Activated CD4-positive, alpha-beta memory T cell treated with anti-CD3 and anti-CD28 coated beads, Interleukin-2, amount 10 ng/mL, durations not matched to agents 7 days and 5 days (primary cell): ENCODE measurements around the gene RIPOR3. TPM values are rescaled to one million over a fixed set of nuclear protein-coding genes. Genes with fewer than 3 reads are reported as not detected.
A peak's percentile ranks its signal among the peaks of the same experiment; 100 is the strongest.

Experiments used
- CTCF ChIA-PET: fragments of 350-600 bp; sonication (Branson Sonifier 250); formaldehyde crosslinking; loops from one replicate; lab custom pipeline; 2021; ENCODE audit warnings: antibody characterized with exemption, inconsistent platforms; lab: Charles Lee
- POLR2A ChIA-PET: fragments of 350-600 bp; sonication (Branson Sonifier 250); formaldehyde crosslinking; loops from one replicate; lab custom pipeline; 2021; ENCODE audit warnings: antibody characterized with exemption; lab: Charles Lee
- DNase-seq: peaks from one replicate; pipeline ENCODE4 v3.0.0-alpha.2; 2020
- H3K27ac Mint-ChIP-seq: one replicate; pipeline ENCODE4 v1.8.0; 2021; ENCODE audit warnings: mild to moderate bottlenecking, mixed read lengths
- H3K27me3 Mint-ChIP-seq: one replicate; pipeline ENCODE4 v1.8.0; 2021; ENCODE audit warnings: mixed read lengths
- H3K36me3 Mint-ChIP-seq: one replicate; pipeline ENCODE4 v1.8.0; 2021; ENCODE audit warnings: low read depth, mixed read lengths
- H3K4me1 Mint-ChIP-seq: one replicate; pipeline ENCODE4 v1.8.0; 2021; ENCODE audit warnings: mixed read lengths
- H3K4me3 Mint-ChIP-seq: one replicate; pipeline ENCODE4 v1.8.0; 2021; ENCODE audit warnings: mild to moderate bottlenecking, mixed read lengths
- H3K9me3 Mint-ChIP-seq: one replicate; pipeline ENCODE4 v1.8.0; 2021; ENCODE audit warnings: mixed read lengths
- total RNA-seq, 2 experiments: library from RNA; stranded (reverse); gene quantifications; one replicate each; pipeline ENCODE4 v1.2.3, GENCODE V29; 2021

Gene RIPOR3
- total RNA-seq, 2 experiments from 2014 or later, result not detected

DNA sequence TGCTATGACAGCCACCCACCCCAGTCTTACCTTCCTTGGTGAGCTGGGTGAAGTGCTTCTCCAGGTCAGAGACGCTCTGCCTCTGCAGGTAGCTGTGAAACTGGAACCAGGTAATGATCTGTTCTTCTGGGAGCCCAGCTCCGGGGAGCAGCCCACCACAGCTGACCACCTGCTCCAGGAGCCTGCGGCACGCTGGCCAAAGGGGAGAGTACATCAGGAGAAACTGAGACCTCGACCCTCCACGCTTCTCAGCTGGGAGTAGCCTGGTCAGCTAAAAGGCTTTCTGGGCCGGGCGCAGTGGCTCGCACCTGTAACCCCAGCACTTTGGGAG is 98.4 kb downstream of the RIPOR3 start:
- ChIA-PET CTCF (interaction anchor here (0.6 kb wide), 1 partner anchor 145 kb away, joined by 3 read pairs; no protein-coding TSS in a partner anchor), POLR2A (interaction anchor here (0.9 to 1.0 kb wide), 2 partner anchors 11 to 23 kb away, joined by 3 to 4 read pairs; no protein-coding TSS in a partner anchor)
- no peak for DNase-seq
- Mint-ChIP-seq H3K9me3 (no peaks in the 10 kb centered on the region), H3K27ac (no peak overlapping the region), H3K4me3 (no peak overlapping the region), H3K4me1 (no peaks in the 10 kb centered on the region), H3K36me3 (peaks cover 5% of the 10 kb centered on the region), H3K27me3 (no peaks in the 10 kb centered on the region)

DNA sequence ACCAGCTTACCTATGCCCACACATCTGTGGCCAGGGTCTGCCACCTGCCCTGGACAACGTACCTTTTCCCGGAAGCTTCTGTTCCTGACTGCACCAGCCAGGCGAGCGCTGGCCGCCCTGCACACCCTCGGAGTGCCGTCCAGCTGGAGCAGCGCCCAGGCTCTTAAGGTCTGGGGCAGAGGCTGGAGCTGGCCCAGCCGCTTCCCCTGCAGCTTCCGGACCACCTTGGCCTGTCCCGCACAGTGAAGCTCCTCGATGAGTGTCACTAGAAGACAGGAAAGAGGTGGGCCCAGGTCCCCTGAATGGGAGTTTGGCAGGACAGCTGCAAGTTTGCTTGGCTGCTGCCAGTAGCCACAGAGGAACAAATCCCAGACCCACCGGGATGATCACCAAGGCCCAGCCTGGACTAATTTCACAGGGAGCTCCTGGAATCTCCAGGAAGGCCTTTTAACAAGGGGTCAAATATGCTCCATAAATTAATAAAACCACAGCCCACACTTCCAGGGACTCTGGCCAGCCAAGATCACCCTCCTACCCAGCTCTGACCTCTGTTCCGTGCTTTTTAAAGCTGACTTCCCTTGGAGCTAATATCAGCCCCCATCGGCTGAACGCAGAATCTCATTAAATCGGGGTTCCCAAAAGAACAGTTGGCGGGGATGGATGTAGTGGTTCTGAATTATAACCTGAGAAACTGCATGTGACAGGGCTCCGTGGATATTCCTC is 98.9 kb downstream of the RIPOR3 start:
- H3K36me3 Mint-ChIP-seq, result peaks cover 5% of the 10 kb centered on the region
- H3K9me3 Mint-ChIP-seq, result no peaks in the 10 kb centered on the region
- no peak overlapping the region for H3K27ac Mint-ChIP-seq
- no peaks in the 10 kb centered on the region for H3K27me3 Mint-ChIP-seq
- POLR2A ChIA-PET, result interaction anchor here (0.9 to 1.0 kb wide), 2 partner anchors 12 to 22 kb away, joined by 3 to 4 read pairs; no protein-coding TSS in a partner anchor
- H3K4me1 Mint-ChIP-seq, result no peaks in the 10 kb centered on the region
- no peak for DNase-seq
- no peak overlapping the region for H3K4me3 Mint-ChIP-seq
- CTCF ChIA-PET, result interaction anchor here (0.6 to 0.9 kb wide), 2 partner anchors 144 to 157 kb away, joined by 3 read pairs; no protein-coding TSS in a partner anchor

DNA sequence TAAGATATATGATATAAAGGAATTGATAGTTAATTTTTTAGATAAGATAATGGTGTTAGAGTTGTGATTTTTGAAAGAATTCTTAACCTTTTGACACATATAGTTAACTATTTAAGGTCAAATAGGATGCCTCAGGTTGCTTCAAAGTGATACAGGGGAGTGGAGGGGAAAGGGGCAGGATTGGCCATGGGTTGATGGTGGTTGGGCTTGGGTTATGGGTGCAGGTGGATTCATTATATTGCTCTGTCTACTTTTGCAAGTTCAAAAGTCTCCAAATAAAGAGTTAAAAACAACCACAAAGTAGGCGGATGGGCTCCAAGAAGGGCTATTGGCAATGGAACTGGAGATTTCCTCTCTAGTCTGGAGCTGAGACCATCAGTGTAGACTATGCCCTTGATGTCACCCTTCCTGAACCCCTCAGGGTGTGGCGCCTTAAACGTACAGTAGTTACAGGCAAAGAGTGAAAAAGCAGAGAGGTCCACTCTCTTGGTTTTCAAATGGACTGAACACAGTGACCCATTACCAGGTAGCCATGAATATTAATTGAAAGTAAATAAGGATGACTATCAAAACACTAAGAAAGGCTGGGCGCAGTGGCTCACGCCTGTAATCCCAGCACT is 100.0 kb downstream of the RIPOR3 start:
- POLR2A ChIA-PET, result no interaction called here
- Mint-ChIP-seq H3K27me3 (no peaks in the 10 kb centered on the region), H3K36me3 (peaks cover 14% of the 10 kb centered on the region), H3K27ac (no peak overlapping the region), H3K4me1 (no peaks in the 10 kb centered on the region), H3K9me3 (no peaks in the 10 kb centered on the region), H3K4me3 (no peak overlapping the region)
- DNase-seq, result no peak
- CTCF ChIA-PET, result interaction anchor here (0.6 to 0.9 kb wide), 2 partner anchors 158 to 202 kb away, joined by 3 read pairs; no protein-coding TSS in a partner anchor

DNA sequence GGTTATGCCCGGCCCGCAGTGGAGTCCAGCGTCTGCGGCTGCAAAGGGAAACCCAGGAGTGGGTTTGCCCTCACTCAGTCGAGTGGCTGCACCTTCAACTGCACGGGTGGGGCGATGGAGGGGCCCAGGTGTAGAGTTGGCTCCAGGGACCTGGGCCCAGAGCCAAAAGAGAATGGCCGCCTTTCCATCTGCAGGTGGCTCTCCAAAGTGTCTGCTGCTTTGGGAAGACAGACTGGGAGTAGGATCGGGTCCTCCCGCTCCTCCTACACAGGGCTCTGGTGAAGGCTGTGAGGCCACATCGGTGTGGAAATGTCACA is 101.0 kb downstream of the RIPOR3 start:
- Mint-ChIP-seq H3K4me3 (no peak overlapping the region), H3K4me1 (no peaks in the 10 kb centered on the region), H3K27me3 (no peaks in the 10 kb centered on the region), H3K9me3 (no peaks in the 10 kb centered on the region), H3K27ac (no peak overlapping the region), H3K36me3 (peaks cover 22% of the 10 kb centered on the region)
- ChIA-PET POLR2A (no interaction called here), CTCF (interaction anchor here (0.6 kb wide), 1 partner anchor 44 kb away, joined by 3 read pairs; no protein-coding TSS in a partner anchor)
- DNase-seq, result no peak

DNA sequence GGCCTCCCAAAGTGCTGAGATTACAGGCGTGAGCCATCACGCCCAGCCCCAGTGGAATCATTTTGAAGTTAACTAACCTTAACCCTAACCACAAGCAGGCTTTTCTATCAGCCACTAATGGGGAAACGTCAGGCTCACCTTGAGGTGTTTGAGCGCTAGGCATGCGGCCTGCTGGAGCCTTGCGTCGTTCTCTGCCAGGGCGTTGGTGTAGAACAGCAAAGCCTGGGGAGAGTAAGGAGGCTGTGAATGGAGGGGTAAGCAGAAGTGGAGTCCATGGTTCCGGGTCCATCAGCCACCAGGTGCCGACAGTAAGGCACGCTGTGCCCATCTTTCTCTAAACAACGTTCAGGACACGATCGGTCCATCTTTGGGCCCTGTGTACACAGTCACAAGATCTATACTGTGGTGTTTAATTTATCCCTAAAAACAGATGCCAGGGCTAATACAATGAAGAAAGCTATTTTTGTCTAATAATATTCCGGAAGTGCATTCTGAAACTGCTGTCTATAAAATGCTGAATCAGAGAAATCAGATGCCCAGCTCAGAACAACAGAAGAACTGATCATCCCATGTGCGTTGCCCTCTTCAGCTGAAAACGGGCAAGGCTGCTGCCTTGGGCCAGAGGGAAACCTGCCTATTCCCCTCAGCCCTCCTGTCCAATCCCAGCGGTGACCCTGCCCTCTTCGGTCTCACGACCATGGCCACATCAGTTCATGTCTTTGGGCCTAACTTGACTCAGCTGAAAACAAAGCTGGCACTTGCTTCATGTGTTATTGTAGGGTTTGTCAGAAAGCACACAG is 101.6 kb downstream of the RIPOR3 start:
- no peak overlapping the region for H3K4me3 Mint-ChIP-seq
- H3K27me3 Mint-ChIP-seq, result no peaks in the 10 kb centered on the region
- no peaks in the 10 kb centered on the region for H3K9me3 Mint-ChIP-seq
- no peaks in the 10 kb centered on the region for H3K4me1 Mint-ChIP-seq
- DNase-seq, result no peak
- POLR2A ChIA-PET, result no interaction called here
- CTCF ChIA-PET, result interaction anchor here (0.6 to 2.1 kb wide), 7 partner anchors 9 to 404 kb away, joined by 3 to 12 read pairs (median 5); no protein-coding TSS in a partner anchor
- no peak overlapping the region for H3K27ac Mint-ChIP-seq
- H3K36me3 Mint-ChIP-seq, result peaks cover 28% of the 10 kb centered on the region

DNA sequence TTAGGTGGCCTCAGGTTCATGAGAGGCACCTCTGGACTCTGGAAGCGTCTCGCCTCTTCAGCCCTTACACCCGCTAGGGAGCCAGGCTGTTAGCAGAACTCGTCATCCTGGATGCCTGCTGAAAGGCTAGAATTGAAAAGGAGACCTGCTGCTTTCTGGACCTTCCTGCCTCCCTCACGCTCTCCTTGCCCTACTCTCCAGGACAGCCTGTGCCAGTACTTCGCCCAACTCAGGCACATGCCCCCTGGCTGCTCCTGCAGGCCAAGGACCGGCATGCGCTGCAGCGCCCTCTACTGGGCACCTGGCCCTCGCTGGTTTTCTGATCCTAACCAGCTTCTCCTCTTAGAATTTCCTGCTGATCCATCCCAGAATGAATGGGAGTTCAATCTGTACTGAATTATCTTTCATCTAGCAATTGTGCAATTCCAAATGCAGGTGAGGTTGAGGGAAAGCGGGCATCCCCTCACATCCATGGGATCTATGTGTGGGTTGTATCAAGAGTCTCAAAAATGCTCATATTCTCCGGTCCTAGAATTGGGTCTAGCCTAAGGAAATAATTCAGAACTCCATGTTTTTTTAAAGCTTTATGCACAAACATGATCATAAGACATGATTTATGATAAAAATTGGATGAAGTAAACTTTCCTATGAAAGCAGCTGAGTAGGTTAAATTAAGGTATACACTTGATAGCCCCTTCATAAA is 103.2 kb downstream of the RIPOR3 start:
- peak overlapping the region; percentile 45 for H3K27ac Mint-ChIP-seq
- peaks cover 3% of the 10 kb centered on the region for H3K4me1 Mint-ChIP-seq
- POLR2A ChIA-PET, result interaction anchor here (1.1 kb wide), 1 partner anchor 76 kb away, joined by 3 read pairs; no protein-coding TSS in a partner anchor
- CTCF ChIA-PET, result interaction anchor here (0.6 to 2.1 kb wide), 20 partner anchors 9 to 1523 kb away, joined by 3 to 12 read pairs (median 4); no protein-coding TSS in a partner anchor
- no peak overlapping the region for H3K4me3 Mint-ChIP-seq
- DNase-seq, result peak; percentile 76
- no peaks in the 10 kb centered on the region for H3K27me3 Mint-ChIP-seq
- H3K36me3 Mint-ChIP-seq, result peaks cover 33% of the 10 kb centered on the region
- H3K9me3 Mint-ChIP-seq, result no peaks in the 10 kb centered on the region

DNA sequence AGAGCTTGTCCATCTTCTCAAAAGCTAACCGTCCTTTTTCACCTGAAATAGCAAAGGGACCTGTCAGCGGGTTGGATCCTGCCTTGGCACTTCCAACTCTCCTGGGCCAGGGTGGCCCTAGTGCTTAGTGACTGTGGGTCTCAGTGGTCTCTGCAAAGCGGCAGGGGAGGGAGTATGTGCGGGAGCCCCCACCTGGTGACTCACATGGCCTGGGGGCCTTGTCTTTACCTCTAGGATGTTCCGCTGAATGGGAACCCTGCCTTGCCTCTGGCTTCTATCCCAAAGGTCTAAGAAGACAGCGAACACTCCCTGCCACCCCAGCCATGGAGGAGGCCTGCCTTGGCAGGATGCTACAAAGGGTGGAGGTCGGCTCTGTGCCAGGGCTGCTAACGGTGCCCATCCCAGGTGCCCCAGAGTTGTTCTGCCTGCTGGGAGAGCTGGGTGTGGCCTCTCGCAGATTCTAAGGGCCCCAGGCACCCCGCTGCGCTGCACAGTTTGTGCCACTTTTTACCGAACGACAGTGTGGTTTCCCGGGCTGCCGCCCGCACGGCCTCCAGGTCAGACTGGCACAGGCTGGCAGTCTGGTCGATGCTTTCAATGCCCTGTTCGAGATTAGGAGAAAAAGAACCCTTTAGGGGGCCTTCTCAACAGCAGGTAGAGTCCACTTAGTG is 103.9 kb downstream of the RIPOR3 start:
- H3K4me3 Mint-ChIP-seq, result no peak overlapping the region
- H3K4me1 Mint-ChIP-seq, result peaks cover 3% of the 10 kb centered on the region
- H3K27me3 Mint-ChIP-seq, result no peaks in the 10 kb centered on the region
- H3K27ac Mint-ChIP-seq, result no peak overlapping the region
- DNase-seq, result no peak
- ChIA-PET CTCF (interaction anchor here (0.5 to 2.1 kb wide), 13 partner anchors 9 to 303 kb away, joined by 3 to 12 read pairs (median 5); no protein-coding TSS in a partner anchor), POLR2A (no interaction called here)
- H3K36me3 Mint-ChIP-seq, result peaks cover 41% of the 10 kb centered on the region
- no peaks in the 10 kb centered on the region for H3K9me3 Mint-ChIP-seq

DNA sequence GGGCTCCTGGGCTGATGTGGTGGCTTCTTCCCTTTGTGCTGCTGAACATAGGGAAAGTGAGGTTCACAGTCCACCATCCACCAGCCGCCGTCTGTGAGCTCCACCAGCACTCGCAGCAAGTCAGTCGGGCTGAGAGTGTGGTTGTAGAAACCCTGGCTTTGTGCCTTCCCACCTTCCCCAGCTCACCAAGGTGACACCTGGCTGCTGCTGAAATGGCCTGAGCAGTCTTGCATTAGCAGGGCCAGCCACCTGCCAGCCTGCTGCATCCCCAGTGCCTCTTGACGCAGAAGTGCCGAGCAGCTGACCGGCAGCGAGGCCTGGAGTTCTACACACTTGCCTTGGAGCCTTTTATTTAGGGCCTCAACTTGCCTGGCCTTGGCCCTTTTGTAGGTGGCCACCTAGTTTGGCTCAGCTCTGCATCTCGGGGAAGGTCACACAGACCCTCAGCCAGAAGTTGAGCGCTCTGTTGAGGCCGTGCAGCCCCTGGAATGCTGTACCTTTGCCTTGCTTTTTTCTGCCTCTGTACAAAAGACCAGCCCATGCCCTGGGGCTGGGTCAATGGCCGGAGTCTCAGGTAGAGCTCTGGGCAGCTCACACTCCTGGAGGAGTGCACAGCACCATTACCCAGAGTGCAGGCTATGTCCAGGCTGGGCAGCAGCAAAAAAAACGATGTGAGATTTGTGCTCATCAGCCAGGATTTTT is 104.7 kb downstream of the RIPOR3 start:
- DNase-seq, result no peak
- H3K27ac Mint-ChIP-seq, result peak overlapping the region; percentile 27
- H3K27me3 Mint-ChIP-seq, result no peaks in the 10 kb centered on the region
- ChIA-PET CTCF (interaction anchor here (1.1 to 1.7 kb wide), 4 partner anchors 9 to 302 kb away, joined by 3 read pairs; no protein-coding TSS in a partner anchor), POLR2A (interaction anchor here (0.6 kb wide), 1 partner anchor 75 kb away, joined by 3 read pairs; no protein-coding TSS in a partner anchor)
- no peak overlapping the region for H3K4me3 Mint-ChIP-seq
- peaks cover 3% of the 10 kb centered on the region for H3K4me1 Mint-ChIP-seq
- H3K36me3 Mint-ChIP-seq, result peaks cover 48% of the 10 kb centered on the region
- no peaks in the 10 kb centered on the region for H3K9me3 Mint-ChIP-seq

DNA sequence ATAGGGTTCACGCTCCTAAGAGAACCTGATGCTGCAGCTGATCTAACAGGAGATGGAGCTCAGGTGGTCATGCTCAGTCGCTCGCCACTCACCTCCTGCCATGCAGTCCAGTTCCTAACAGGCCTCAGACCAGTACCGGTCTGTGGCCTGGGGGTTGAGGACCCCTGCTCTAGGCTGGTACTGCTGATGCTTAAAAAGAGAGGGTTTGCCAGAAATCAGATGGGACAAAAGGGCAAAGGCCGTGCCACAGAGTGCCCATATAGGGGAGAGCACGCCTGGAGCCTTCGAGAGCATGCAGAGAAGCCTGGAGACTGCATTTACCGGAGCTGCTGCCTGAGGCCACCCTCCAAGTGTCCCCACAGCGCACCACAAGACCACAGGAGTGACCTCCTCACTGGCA is 105.7 kb downstream of the RIPOR3 start:
- Mint-ChIP-seq H3K27ac (no peak overlapping the region), H3K4me3 (no peak overlapping the region), H3K4me1 (peaks cover 3% of the 10 kb centered on the region), H3K9me3 (no peaks in the 10 kb centered on the region), H3K27me3 (no peaks in the 10 kb centered on the region), H3K36me3 (peaks cover 58% of the 10 kb centered on the region)
- no peak for DNase-seq
- POLR2A ChIA-PET, result interaction anchor here (0.6 kb wide), 1 partner anchor 102 kb away, joined by 3 read pairs; no protein-coding TSS in a partner anchor
- CTCF ChIA-PET, result interaction anchor here (1.8 to 2.0 kb wide), 2 partner anchors 10 to 13 kb away, joined by 6 to 8 read pairs; no protein-coding TSS in a partner anchor

DNA sequence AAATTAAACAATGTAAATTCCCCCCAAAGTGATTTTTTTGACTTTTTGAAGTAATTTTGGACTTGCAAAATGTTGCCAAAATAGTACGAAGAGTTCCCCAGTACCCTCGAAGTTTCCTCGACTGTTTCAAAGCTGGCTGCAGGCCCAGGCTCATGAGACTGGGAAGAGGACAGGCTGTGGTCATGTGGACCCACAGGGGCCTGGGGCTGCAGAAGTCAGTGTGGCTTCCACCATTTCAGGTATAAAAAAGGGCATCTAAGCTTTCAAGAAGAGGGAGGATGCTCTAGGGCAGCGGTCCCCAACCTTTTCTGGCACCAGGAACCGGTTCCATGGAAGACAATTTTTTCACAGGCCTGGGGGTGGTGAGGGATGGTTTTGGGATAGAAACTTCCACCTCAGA is 106.1 kb downstream of the RIPOR3 start:
- POLR2A ChIA-PET, result interaction anchor here (0.6 to 0.9 kb wide), 2 partner anchors 102 to 117 kb away, joined by 3 to 4 read pairs; no protein-coding TSS in a partner anchor
- CTCF ChIA-PET, result interaction anchor here (1.8 to 2.0 kb wide), 2 partner anchors 9 to 12 kb away, joined by 6 to 8 read pairs; no protein-coding TSS in a partner anchor
- H3K27ac Mint-ChIP-seq, result no peak overlapping the region
- H3K4me3 Mint-ChIP-seq, result no peak overlapping the region
- H3K27me3 Mint-ChIP-seq, result no peaks in the 10 kb centered on the region
- no peak for DNase-seq
- no peaks in the 10 kb centered on the region for H3K9me3 Mint-ChIP-seq
- peaks cover 63% of the 10 kb centered on the region for H3K36me3 Mint-ChIP-seq
- peaks cover 3% of the 10 kb centered on the region for H3K4me1 Mint-ChIP-seq

DNA sequence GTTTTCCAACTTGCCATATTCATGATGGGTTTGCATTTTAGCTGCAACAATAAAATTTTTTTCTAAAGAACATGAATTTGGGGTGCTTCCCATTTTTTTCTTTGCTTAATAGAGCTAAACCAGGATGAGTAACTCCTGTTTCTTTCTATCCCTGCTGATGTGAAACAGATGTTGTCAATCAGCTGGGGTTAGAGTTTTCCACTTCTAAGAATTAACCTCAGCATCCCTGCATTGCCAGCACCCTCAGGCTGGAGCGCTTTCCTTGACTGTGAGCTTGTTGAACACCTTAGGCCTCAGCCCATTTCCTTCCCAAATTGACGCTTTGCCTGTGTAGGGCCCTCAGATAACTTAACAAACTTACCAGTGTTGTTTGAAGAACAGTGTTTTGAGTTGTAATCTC is 106.7 kb downstream of the RIPOR3 start:
- DNase-seq, result no peak
- POLR2A ChIA-PET, result interaction anchor here (0.9 kb wide), 1 partner anchor 117 kb away, joined by 4 read pairs; no protein-coding TSS in a partner anchor
- peaks cover 3% of the 10 kb centered on the region for H3K4me1 Mint-ChIP-seq
- H3K36me3 Mint-ChIP-seq, result peaks cover 68% of the 10 kb centered on the region
- CTCF ChIA-PET, result interaction anchor here (1.0 to 2.0 kb wide), 3 partner anchors 9 to 404 kb away, joined by 3 to 8 read pairs (median 6); no protein-coding TSS in a partner anchor
- H3K9me3 Mint-ChIP-seq, result no peaks in the 10 kb centered on the region
- H3K4me3 Mint-ChIP-seq, result no peak overlapping the region
- H3K27me3 Mint-ChIP-seq, result no peaks in the 10 kb centered on the region
- H3K27ac Mint-ChIP-seq, result peak overlapping the region; percentile 12
